GM21717 (cell line): Measurements from ENCODE around the gene ACLY.
A peak's percentile ranks its signal among the peaks of the same experiment; 100 is the strongest.
"Not testable (repeated sequence)": the region's sequence is repeated elsewhere in the genome, so short reads cannot be mapped to it uniquely, and the experiment has no call there.

Source experiments
- ATAC-seq: cut with Tn5 transposase; IDR thresholded peaks from one replicate; pipeline ENCODE4 v1.9.1; 2021; ENCODE audit warnings: mild to moderate bottlenecking, moderate library complexity; ENCODE audit not compliant: unreplicated experiment

Gene ACLY

DNA sequence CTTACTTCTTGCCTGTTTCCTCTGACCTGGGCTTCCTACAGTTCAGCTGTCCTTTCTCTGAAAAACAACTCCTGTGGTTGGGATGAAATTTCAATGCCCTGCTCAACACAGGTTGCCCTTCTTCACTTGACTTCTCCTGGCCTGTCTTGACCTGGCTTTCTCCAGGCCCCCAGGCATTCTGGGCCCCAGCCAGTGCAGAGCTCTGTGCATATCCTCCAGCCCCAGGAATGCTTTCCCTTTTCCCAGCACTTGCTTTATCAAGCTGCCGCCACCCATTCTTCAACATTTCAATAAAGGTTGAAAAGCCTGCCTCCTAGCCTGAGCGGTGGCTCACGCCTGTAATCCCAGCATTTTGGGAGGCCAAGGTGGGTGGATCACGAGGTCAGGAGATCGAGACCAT is 22.4 kb upstream of the ACLY start:
- ATAC-seq: no peak

DNA sequence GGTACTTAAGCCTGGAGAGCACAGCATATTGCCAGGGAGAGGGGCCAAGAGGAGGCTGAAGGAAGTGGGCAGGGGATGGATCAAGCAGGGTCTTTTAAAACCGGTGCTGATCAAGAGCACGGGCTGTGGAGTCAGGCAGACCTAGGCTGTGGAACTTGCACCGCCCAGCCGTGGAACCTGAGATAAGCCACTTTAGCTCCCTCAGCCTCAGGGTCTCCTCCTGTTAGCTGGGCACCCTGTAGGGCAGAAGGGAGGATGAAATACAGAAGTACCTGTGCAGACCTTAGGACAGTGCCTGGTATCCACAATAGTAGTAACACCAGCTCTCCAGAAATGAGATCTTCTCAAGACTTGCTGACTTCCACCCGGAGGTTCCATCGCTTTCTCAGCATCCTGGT is 20.9 kb upstream of the ACLY start:
- no peak for ATAC-seq

DNA sequence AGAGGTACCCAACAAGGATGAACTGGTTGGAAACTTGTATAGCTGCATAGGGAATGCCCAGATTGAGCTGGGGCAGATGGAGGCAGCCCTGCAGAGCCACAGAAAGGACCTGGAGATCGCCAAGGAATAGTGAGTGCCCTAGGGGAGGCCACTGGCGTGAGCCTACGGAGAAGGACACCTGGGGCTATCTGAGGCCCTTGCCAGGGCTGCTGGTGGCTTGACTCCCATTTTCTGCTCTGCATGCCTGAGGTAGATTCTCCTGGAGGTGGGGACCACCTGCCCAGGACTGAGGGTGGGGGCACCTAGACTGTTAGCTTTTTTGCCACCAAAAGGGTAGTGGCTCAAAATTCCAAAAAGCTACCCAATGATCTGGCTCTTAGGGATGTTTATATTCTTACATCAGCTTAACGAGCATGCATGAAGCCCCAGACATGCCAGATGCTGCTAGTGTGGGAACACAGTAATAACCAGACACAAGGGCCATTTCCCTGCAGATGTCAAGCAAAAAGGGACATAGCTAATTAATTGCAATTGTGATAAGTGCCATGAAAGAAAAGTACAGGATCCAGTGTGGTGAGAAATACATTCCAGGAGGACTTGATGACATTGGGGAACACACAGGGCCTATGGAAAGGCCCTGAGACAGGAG is 20.4 kb upstream of the ACLY start:
- no peak for ATAC-seq

DNA sequence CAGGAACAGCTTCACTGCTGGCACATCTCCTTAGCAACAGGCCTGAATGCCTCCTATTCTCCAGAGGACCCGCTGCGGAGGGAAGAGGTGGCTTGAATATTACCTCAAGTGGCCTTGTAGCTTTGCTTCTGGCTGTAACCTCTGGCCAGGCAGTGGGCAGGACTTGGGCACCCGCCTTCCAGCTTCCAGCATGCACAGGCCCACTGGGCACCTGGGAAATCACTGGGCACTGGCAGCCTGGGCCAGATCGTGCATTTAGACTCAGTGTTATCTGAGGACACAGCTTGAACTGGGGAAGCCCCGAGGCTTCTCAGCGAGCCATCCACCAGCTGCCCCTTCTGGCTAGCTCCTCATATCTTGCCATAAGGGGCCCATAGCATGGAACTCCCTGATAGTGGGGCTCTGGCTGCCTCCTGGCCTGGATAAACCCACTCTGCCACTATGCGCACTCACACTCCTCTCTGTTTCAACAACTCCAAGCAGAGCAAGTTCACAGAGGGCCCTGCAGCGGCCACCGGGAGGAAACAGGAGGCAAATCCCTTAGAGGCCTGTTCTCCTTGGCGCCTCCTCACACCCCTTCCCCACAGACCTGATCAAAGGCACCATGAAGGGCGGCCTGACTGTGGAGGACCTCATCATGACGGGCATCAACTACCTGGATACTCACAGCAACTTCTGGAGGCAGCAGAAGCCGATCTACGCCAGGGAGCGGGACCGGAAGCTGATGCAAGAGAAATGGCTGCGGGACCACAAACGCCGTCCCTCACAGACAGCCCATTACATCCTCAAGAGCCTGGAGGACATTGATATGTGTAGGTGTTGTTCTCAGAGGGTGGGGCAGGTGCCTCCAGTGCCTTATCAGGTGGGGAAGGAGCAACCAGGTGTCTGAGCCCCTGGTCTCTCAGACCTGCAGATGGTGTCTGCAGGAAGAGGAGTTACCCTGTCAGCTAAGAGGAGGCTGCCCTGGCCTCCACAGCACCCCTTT is 19.5 kb upstream of the ACLY start:
- no peak for ATAC-seq

DNA sequence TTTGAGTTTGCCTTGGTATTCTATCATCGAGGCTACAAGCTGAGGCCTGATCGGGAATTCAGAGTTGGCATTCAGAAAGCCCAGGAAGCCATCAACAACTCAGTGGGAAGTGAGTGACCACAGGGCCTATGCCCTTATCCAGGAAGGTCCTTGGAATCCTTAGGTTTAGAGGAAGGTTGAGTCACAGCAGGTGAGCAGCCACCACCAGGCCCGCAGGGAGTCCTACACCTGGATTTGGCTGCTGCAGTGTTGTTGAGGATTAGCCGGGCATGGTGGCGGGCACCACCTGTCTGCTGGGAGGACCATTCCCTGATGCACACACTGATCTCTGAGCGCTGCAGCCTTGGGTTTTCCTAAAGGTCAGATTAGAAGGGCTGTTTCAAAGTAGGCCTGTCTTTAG is 16.9 kb upstream of the ACLY start:
- ATAC-seq: no peak

DNA sequence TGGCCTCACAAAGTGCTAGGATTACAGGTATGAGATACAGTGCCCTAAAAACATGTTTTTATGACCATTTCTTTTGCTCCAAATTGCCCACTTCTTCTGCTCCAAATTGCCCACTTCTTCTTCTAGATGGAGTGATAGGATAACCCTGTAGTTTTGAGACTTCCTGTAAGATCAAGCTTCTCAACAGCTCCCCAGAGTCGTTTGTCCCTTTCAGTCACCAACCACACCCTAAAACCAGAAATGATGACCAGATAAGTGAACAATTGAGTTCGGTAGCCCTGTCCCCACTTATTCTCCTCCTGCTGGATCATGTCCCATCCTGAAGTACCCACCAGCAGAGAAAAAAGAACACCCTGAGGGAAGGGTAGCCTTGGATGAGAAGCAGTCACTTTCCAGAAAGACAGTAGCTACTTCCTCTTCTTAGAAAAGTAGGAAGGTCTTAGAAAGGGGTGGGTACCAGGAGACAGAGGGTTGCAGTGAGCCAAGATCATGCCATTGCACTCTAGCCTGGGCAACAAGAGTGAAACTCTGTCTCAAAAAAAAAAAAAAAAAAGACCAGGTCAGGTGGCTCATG is 14.2 kb upstream of the ACLY start:
- ATAC-seq: no peak

DNA sequence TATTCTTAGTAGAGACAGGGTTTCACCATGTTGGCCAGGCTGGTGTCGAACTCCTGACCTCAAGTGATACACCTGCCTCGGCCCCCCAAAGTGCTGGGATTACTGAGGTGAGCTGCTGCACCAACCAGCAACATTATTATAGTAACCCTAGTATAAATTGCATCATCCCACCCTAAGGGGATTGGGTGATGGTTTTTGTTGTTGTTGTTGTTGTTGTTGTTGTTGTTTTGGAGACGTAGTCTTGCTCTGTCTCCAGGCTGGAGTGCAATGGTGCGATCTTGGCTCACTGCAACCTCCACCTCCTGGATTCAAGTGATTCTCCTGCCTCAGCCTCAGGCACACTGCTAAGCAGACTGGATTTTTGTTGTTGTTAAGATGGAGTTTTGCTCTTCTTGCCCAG is 13.0 kb upstream of the ACLY start:
- ATAC-seq: not testable (repeated sequence)

DNA sequence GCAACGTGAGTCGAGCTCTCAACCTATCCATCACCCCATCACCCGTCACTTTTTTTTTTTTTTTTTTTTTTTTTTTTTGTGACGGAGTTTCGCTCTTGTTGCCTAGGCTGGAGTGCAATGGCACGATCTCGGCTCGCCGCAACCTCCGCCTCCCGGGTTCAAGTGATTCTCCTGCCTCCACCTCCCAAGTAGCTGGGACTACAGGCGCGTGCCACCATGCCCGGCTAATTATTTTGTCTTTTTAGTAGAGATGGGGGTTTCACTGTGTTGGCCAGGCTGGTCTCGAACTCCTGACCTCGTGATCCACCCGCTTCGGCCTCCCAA is 12.0 kb upstream of the ACLY start:
- ATAC-seq: not testable (repeated sequence)

DNA sequence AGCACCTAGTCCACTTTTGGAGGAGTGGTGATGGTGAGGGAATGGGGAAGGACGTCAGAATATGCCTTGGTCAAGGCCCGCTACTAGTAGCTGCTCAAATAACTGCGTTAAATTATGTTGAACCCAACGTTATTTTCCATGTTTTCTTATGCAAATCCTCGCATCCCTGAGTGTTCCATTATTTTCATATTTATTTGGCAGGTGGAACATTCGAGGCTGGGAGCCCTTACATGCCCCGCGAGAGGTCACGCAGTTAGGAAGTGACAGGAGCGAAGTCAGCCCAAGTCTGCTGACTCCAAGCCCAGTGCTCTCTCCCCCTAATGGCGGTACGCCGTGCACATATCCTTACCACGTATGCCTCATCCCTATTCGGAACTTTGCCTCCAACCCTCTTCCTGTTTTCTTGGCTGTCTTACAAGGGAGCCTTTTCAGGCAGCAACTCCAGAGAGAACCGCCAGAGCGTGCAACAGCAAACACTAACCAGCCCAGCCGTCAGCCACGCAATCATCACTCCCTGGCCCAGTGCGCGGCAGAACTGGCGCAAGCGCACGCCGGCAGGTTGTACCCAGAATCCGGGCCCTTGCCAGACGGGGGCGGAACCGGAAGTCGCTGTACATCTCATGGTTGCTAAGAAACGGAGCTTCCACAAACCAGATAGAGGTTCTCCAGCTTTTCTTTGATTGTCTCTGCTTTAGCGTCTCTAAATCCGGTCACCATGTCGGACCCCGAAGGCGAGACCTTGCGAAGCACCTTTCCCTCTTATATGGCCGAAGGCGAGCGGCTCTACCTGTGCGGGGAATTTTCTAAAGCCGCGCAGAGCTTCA is 11.5 kb upstream of the ACLY start, which contains the start of gene ODAD4:
ODAD4 (plus strand) TSS at position 609 of the 824 bp plus-strand sequence; CDS start at position 716, 107 bp downstream.
- ATAC-seq: peak; percentile 78

DNA sequence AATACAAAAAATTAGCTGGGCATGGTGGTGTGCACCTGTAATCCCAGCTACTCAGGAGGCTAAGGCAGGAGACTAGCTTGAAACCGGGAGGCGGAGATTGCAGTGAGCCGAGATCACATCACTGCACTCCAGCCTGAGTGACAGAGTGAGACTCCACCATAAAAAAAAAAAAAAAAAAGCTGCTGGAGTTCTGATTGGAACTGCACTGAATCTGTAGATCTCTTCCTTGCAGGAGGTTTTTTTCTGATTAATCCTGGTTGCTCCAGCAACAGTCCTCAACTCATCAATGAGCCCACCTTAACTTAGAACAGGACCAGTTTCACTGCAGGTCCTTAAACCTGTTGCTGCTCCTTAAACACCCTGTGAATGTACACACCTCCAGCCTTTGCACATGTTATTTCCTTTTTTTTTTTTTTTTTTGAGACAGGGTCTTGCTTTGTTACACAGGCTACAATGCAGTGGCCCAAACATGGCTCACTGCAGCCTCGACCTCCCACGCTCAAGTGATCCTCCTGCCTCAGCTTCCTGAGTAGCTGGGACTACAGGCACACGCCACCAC is 10.0 kb upstream of the ACLY start:
- ATAC-seq: no peak

DNA sequence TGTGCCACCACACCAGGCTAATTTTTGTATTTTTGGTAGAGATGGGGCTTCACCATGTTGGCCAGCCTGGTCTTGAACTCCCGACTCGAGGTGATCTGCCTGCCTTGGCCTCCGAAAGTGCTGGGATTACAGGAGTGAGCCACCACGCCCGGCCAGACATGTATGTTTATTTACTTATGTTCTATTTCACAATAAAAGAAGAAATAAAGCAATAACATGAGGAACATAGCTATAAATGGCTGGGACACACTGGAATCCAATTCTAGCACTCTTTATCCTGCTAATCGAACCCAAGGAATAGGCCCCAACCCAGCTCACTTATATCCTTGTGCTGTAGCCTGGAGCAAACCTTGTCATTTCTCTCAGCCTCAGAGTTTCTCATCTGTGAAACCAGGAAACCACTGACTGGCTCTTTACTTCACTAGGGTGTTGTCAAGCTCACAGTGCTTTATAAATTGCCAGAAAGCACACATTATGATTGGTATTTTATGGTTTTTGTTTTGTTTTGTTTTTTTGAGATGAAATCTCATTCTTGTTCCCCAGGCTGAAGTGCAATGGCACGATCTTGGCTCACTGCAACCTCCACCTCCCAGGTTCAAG is 7.3 kb upstream of the ACLY start:
- no peak for ATAC-seq

DNA sequence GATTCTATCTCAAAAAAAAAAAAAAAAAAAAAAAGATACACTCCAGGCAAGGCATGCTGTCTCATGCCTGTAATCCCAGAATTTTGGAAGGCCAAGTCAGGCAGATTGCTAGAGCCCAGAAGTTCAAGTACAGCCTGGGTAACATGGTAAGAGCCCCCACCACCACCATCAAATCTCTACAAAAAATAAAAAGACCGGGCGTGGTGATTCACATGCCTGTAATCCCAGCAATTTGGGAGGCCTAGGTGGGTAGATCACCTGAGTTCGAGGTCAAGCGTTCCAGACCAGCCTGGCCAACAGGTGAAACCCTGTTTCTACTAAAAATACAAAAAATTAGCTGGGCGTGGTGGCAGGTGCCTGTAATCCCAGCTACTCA is 1.8 kb upstream of the ACLY start:
- ATAC-seq: no peak

DNA sequence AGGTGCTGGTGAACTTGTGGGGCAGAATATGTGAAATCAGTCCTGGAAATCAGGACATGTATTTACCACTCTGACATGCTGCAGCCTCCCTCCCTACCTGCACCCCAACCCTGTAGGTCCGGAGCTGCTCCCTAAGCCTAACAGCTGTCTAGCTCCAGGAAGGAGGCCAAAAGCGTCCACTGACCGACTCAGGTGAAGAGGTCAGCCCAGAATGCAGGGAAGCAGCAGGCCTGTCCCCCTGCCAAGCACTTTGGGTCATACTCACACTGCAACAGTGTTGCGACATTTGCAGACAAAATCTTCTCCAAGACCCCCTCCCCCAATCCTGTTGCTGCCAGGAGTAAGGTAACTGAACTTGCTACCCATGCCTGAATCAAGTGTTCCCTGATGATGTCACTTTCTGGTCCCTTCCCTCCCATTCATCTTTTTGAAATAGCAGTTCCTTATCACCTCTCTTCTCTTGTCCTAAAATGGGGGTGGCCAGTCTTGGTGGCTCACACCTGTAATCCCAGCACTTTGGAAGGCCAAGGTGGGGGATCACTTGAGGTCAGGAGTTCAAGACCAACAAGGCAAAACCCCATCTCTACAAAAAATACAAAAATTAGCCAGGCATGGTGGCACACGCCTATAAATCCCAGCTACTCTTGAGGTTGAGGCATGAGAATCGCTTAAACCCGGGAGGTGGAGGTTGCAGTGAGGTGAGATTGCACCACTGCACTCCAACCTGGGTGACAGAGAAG is 1.3 kb upstream of the ACLY start:
- ATAC-seq: no peak

DNA sequence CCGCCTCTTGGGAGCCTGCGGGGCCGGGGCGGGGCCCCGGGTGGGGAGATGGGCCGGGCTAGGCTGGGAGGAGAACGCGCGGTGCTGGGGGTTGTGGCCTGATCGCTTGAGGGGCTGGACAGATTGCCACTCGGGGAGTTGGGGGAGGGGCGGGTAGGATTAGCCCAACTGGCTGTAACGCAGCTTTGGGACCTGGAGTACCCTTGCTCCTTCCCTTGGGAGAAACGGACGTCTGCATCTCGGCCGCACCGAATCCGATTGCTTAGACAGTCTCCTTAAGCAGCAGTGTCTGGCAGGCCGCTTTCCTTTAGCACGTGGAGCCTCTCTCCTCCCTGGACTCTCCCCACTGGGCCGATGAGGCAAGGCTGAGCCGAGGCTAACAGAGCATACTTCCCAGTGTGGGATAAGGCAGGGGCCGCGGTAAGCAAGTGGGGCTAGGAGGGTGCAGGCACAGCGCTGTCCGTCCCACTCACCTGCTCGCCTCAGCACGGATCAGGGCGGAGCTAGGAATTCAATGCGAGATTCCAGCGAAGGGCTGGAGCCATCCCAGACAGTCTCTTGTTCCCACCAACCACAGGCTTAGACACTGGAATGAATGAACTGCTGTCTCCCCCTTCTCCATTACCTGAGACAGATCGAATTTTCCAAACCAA is 540 bp upstream of the ACLY start:
- no peak for ATAC-seq

DNA sequence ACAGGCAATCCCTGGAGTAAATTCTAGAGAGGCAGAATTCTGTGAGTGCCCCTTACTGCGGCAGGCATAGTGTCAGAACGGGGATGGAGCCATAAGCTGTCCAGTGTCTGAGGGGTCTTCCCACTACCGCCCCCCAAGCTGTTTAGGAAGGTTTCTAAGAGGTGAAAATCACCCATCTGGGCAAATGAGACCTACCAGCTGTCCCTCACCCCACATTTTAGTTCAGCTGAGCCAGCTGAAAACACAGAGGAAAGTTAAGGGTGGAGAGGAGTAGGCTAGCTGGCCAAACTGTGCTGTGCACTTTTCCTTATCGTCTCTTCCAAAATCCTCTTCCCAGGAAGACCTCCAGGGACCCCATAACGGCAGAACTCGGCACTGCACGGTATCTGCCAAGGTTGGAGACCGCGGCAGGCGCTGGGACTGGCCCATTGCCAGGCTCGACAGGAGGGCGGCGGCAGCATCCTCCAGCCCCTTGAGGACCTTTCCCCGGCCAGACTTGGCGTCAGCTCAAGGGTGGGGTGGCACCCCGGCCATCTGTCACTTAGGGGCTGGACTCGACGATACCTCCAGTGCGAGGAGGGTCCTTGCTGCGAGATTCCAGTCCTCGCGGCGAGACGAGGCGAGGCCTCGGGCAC is 955 bp downstream of the ACLY start:
- peak; percentile 18 for ATAC-seq

DNA sequence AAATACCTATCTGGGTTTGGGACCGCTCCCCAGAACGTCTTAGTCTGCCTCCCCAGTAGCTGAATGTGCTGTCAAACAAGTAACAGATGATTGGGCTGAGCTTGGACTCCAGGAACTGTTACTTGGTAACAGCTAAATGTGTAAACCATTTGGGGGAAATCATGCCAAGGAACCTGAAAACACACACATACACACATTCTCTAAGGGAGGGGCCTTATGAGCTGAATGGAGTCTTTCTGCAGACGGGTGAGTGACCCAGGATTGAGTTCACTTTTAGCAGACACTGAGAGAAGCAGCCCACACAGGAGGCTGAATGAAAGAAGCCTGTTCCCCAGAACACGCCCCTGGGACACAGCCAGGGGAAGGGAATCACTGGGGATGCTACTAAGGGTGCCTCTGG is 1.6 kb downstream of the ACLY start:
- ATAC-seq: no peak

DNA sequence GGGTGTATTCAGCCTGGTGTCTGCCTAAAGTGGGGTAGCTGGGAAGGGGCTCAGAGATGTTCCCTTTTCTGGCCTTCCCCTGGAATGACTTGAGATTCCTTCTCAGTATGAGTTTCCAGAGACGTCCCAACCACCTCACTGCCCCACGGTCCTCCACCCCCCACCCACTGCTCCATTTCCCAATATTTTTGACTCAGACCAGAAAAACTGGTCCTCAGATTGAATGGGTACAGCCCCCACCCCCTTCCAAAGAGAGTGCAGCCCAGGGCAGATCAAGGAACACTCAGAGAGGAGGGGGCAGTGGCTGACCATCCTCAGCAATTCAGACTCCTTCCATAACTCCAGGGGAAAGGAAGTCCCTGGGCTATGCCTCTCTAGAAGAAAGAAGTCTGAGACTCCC is 3.2 kb downstream of the ACLY start:
- no peak for ATAC-seq

DNA sequence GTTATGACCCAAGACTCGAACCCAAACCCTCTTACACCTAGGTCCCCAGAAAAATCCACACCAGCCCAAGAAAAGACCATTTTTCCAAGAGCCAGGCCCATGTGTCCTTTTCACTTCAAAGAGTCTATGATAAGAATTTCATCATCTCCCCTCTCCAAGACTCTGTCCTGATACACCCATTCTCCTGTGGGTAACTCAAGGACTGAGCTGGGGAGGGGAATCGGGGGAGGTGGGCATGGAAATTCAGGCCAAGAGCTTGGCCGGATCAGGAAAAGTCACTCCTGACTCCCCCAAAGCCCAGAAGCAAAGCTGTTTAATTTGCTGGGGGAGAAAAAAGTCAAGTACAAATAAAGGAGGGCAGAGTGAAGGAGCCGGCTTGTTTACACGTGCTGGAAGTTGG is 3.7 kb downstream of the ACLY start:
- no peak for ATAC-seq

DNA sequence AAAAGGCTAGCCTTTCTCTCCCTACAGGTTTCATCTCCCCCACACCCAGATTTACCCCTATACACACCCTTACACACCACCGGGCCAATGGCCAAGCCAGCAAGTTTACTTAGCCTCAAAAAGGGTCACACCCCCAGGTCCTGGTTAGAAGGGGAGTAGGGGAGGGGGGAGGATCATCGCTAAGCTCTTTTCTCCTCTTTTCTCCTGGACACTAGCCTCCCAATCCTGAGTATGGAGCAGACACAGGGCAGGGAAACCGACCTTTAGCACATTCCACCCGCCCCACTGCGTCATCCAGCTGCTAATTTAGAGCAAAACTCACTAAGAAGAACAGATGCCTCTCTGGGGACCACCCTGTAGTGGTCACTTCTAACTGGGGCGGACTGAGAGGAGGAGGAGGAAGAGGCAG is 4.4 kb downstream of the ACLY start:
- no peak for ATAC-seq
